T-cell (primary cell): ENCODE results near the gene LMTK3. TPM values are rescaled to one million over a fixed set of nuclear protein-coding genes. Genes with fewer than 3 reads are reported as not detected.

Experiments
- ATAC-seq, 4 experiments: fragments of 200-7000 bp in 3 of 4; fragments of 150-1000 bp in 1 of 4; cut with Tn5 transposase; replicated peaks in 1 of 4; 1 replicate in 3 of 4; 2 replicates in 1 of 4; pipeline ENCODE4 v1.10.0; 2021; ENCODE audit warnings: moderate library complexity in 3 of 4, mild to moderate bottlenecking in 2 of 4, moderate number of reproducible peaks in 1 of 4
- CTCF ChIA-PET, 2 donors: fragments of 300-600 bp; sonication (Branson Sonifier 250); formaldehyde crosslinking; loops; one replicate each; lab custom pipeline; 2022; ENCODE audit warnings: antibody characterized with exemption in 2 of 2; lab: Charles Lee
- POLR2A ChIA-PET, 2 donors: fragments of 300-600 bp; sonication (Branson Sonifier 250); formaldehyde crosslinking; loops; one replicate each; lab custom pipeline; 2022; ENCODE audit warnings: antibody characterized with exemption in 2 of 2; lab: Charles Lee
- DNase-seq, 35 experiments: peaks; one replicate each; pipeline versions ENCODE4 v3.0.0 to v3.0.0-alpha.2; 2013 to 2023
- H3K27ac ChIP-seq: one replicate; pipeline ENCODE4 v1.5.1; 2013; ENCODE audit warnings: low read length
- H3K27me3 ChIP-seq, 2 experiments: replicated peaks in 1 of 2; 1 replicate in 1 of 2; 2 replicates in 1 of 2; pipeline versions ENCODE4 v1.6.1 to v1.7.0; 2013; ENCODE audit warnings: low read length in 1 of 2, mixed read lengths in 1 of 2; ENCODE audit not compliant: control insufficient read depth in 2 of 2, insufficient read depth in 2 of 2; ENCODE audit errors: extremely low read depth in 1 of 2
- H3K36me3 ChIP-seq, 2 donors: 1 replicate in 1 of 2; 2 replicates in 1 of 2; pipeline versions ENCODE4 v1.6.1 to v1.7.0; 2013; ENCODE audit warnings: low read length in 1 of 2; ENCODE audit not compliant: control insufficient read depth in 2 of 2, insufficient read depth in 1 of 2; ENCODE audit errors: extremely low read depth in 1 of 2
- H3K4me1 ChIP-seq, 2 experiments: 1 replicate in 1 of 2; 2 replicates in 1 of 2; pipeline versions ENCODE4 v1.6.1 to v1.7.0; 2013; ENCODE audit warnings: low read length in 2 of 2, mixed read lengths in 1 of 2; ENCODE audit not compliant: insufficient read depth in 2 of 2, control insufficient read depth in 1 of 2; ENCODE audit errors: extremely low read depth in 1 of 2
- H3K4me3 ChIP-seq, 2 donors: 1 replicate in 1 of 2; 2 replicates in 1 of 2; pipeline versions ENCODE4 v1.5.1 to v1.7.0; 2013; ENCODE audit warnings: mild to moderate bottlenecking in 2 of 2, low read length in 1 of 2, moderate library complexity in 1 of 2; ENCODE audit not compliant: control insufficient read depth in 1 of 2; ENCODE audit errors: extremely low read depth in 1 of 2
- H3K9me3 ChIP-seq: 2 replicates; pipeline ENCODE4 v1.7.0; 2013
- H3K27ac Mint-ChIP-seq, 2 donors: one replicate each; pipeline ENCODE4 v1.8.0; 2020 to 2021; ENCODE audit warnings: mild to moderate bottlenecking in 2 of 2, mixed read lengths in 2 of 2
- H3K27me3 Mint-ChIP-seq, 2 donors: one replicate each; pipeline ENCODE4 v1.8.0; 2021 to 2022; ENCODE audit warnings: mixed read lengths in 2 of 2
- H3K36me3 Mint-ChIP-seq: one replicate; pipeline ENCODE4 v1.8.0; 2021; ENCODE audit warnings: mixed read lengths
- H3K4me1 Mint-ChIP-seq, 3 donors: one replicate each; pipeline ENCODE4 v1.8.0; 2020 to 2022; ENCODE audit warnings: mixed read lengths in 3 of 3, mild to moderate bottlenecking in 1 of 3
- H3K4me3 Mint-ChIP-seq, 3 donors: one replicate each; pipeline ENCODE4 v1.8.0; 2020 to 2022; ENCODE audit warnings: mild to moderate bottlenecking in 3 of 3, mixed read lengths in 3 of 3, moderate library complexity in 3 of 3
- H3K9me3 Mint-ChIP-seq, 3 donors: one replicate each; pipeline ENCODE4 v1.8.0; 2020 to 2022; ENCODE audit warnings: mixed read lengths in 3 of 3
- WGBS: methylation state at CpG from one replicate; pipeline ENCODE4 v1.1.5; 2013; ENCODE audit warnings: missing lambda C conversion rate; ENCODE audit not compliant: insufficient coverage; 5-methylcytosine and 5-hydroxymethylcytosine counted together
- total RNA-seq, 35 experiments: library from RNA in 6 of 35; stranded (reverse) in 6 of 35; fragments of 120-200 nt in 1 of 35; gene quantifications; one replicate each; pipeline versions ENCODE4 v1.2.1 to v1.2.4 and lab custom pipeline; 2013 to 2026

LMTK3 gene
- total RNA-seq, 5 donors from 2014 or later (not counting 1 experiment from before 2014, with no cell fraction given): 17.5 to 28.2 (median 23.5) TPM

GRCh38 chr19:48436586-48436985, 75.0 kb downstream of the LMTK3 start:
- no peaks in the 10 kb centered on the region for H3K36me3 ChIP-seq

More at GRCh38 chr19:48436586-48436985, 75.0 kb downstream of the LMTK3 start:
- Mint-ChIP-seq H3K27me3 (peaks cover 19 to 27% of the 10 kb centered on the region in 2 donors), H3K9me3 (no peaks in the 10 kb centered on the region), H3K27ac (no peak overlapping the region), H3K36me3 (no peaks in the 10 kb centered on the region), H3K4me3 (no peak overlapping the region), H3K4me1 (peaks cover 0 to 2% (median 0%) of the 10 kb centered on the region in 3 donors)
- Histone ChIP-seq H3K27me3 (peaks cover 2 to 42% of the 10 kb centered on the region in 2 experiments), H3K27ac (no peak overlapping the region), H3K9me3 (no peaks in the 10 kb centered on the region), H3K4me3 (no peak overlapping the region), H3K4me1 (no peaks in the 10 kb centered on the region)
- no peak for DNase-seq
- 88% methylated on average over 2 of the region's 5 CpGs for WGBS
- ChIA-PET CTCF (no interaction called here), POLR2A (no interaction called here)
- no peak for ATAC-seq

Other genes starting within 250 kb of the LMTK3 start
- under 1 TPM in 2 of 5 donors, not detected in 3; 0.20 to 0.41 TPM for gene ZNF114, start 241.8 kb downstream of the LMTK3 start, total RNA-seq
- 100 to 1,000 TPM; 180 to 373 (median 361) TPM for gene EMP3, start 186.3 kb downstream of the LMTK3 start, total RNA-seq
- 10 to 100 TPM; 14.5 to 33.5 (median 29.0) TPM for gene TMEM143, start 147.9 kb downstream of the LMTK3 start, total RNA-seq
- not detected for gene SYNGR4, start 147.5 kb downstream of the LMTK3 start, total RNA-seq
- gene KDELR1, start 120.3 kb downstream of the LMTK3 start, total RNA-seq: 10 to 100 TPM; 40.9 to 55.9 (median 47.5) TPM
- gene GRIN2D, start 118.2 kb downstream of the LMTK3 start, total RNA-seq: under 1 TPM in 4 of 5 donors, not detected in 1; 0.13 to 0.23 (median 0.16) TPM
- gene GRWD1, start 65.9 kb downstream of the LMTK3 start, total RNA-seq: 10 to 100 TPM; 29.7 to 55.2 (median 42.6) TPM
- gene KCNJ14, start 56.3 kb downstream of the LMTK3 start, total RNA-seq: 1 to 10 TPM; 2.6 to 3.5 (median 3.2) TPM
- gene CYTH2, start 42.5 kb downstream of the LMTK3 start, total RNA-seq: 10 to 100 TPM; 37.8 to 81.5 (median 70.6) TPM
- gene SULT2B1, start 40.3 kb upstream of the LMTK3 start, total RNA-seq: not detected
- gene SPACA4, start 94.9 kb upstream of the LMTK3 start, total RNA-seq: not detected
- 1 to 10 TPM in 4 of 5 donors, not detected in 1; 2.3 to 3.0 (median 2.7) TPM for gene FAM83E, start 103.2 kb upstream of the LMTK3 start, total RNA-seq
- gene RPL18, start 107.3 kb upstream of the LMTK3 start, total RNA-seq: 1,000 to 10,000 TPM; 2,370 to 2,784 (median 2,662) TPM
- 10 to 100 TPM; 18.0 to 37.0 (median 31.8) TPM for gene SPHK2, start 107.7 kb upstream of the LMTK3 start, total RNA-seq
- gene DBP, start 125.5 kb upstream of the LMTK3 start, total RNA-seq: 10 to 100 TPM; 24.5 to 57.2 (median 56.0) TPM
- 10 to 100 TPM in 4 of 5 donors, 1 to 10 TPM in 1; 8.0 to 18.5 (median 11.0) TPM for gene CA11, start 134.4 kb upstream of the LMTK3 start, total RNA-seq
- gene NTN5, start 161.2 kb upstream of the LMTK3 start, total RNA-seq: 1 to 10 TPM; 2.2 to 4.2 (median 3.5) TPM
- gene FUT2, start 184.1 kb upstream of the LMTK3 start, total RNA-seq: under 1 TPM in 1 of 5 donors, not detected in 4; 0.16 TPM
- gene MAMSTR, start 207.9 kb upstream of the LMTK3 start, total RNA-seq: 1 to 10 TPM in 4 of 5 donors, under 1 TPM in 1; 0.56 to 2.4 (median 1.6) TPM
- gene RASIP1, start 228.8 kb upstream of the LMTK3 start, total RNA-seq: under 1 TPM in 3 of 5 donors, not detected in 2; 0.23 to 0.65 (median 0.32) TPM
- not detected for gene IZUMO1, start 235.1 kb upstream of the LMTK3 start, total RNA-seq
- gene FUT1, start 240.8 kb upstream of the LMTK3 start, total RNA-seq: under 1 TPM; 0.09 to 0.28 (median 0.15) TPM
- gene FGF21, start 243.7 kb upstream of the LMTK3 start, total RNA-seq: not detected